K562 (cell line): ENCODE measurements around the gene PCNX2. TPM values are rescaled to one million over a fixed set of nuclear protein-coding genes. Genes with fewer than 3 reads are reported as not detected.

ENCODE experiments used
- ATAC-seq: fragments of 200-7000 bp; cut with Tn5 transposase; 3 replicates; pipeline ENCODE4 v1.9.1; 2020; ENCODE audit warnings: moderate library complexity
- BruUV-seq: library from RNA; stranded (reverse); fragments of 400-500 nt; replicated peaks from 2 replicates; lab custom pipeline; 2021; lab: Mats Ljungman, UMichigan
- CTCF ChIA-PET: fragments of 300-600 bp; formaldehyde crosslinking; extraction: SDS; loops from one replicate; lab custom pipeline; 2021; ENCODE audit warnings: low intra/inter-chr PET ratio; lab: Yijun Ruan, JAX
- POLR2A ChIA-PET: fragments of 300-600, 350-650 bp; sonication (Branson Sonifier 250); formaldehyde crosslinking; extraction: SDS; loops from one replicate; lab custom pipeline; 2021; ENCODE audit warnings: antibody characterized with exemption, inconsistent platforms; lab: Yijun Ruan, JAX
- DNase-seq, 4 experiments: peaks; one replicate each; pipeline versions ENCODE4 v3.0.0 to v3.0.0-alpha.2; 2011 to 2018; ENCODE audit warnings: low spot score in 3 of 4, mixed read lengths in 3 of 4; ENCODE audit errors: extremely low read depth in 1 of 4
- FAIRE-seq: peaks from 2 replicates; lab custom pipeline; 2011; peaks lifted over from hg19 to GRCh38; lab: Jason Lieb, UNC
- H2AFZ ChIP-seq: 2 replicates; pipeline ENCODE4 v1.6.0; 2011; ENCODE audit warnings: low read depth, low read length, control low read depth, inconsistent platforms
- H3K27ac ChIP-seq: fragments of 200-600 bp; 3 replicates; pipeline ENCODE4 v1.8.0; 2011; ENCODE audit warnings: low read depth, mild to moderate bottlenecking, control low read depth, inconsistent platforms, low read length, moderate library complexity, mixed read lengths; ENCODE audit errors: extremely low read depth
- H3K27me3 ChIP-seq, 2 experiments: fragments of 300-600 bp in 1 of 2; 2 replicates in 1 of 2; 3 replicates in 1 of 2; pipeline versions ENCODE4 v1.6.0 to v1.8.0; 2011; ENCODE audit warnings: inconsistent platforms in 2 of 2, low read length in 2 of 2, mild to moderate bottlenecking in 1 of 2, mixed read lengths in 1 of 2, moderate library complexity in 1 of 2; ENCODE audit not compliant: control insufficient read depth in 2 of 2, insufficient read depth in 2 of 2
- H3K36me3 ChIP-seq: fragments of 300-600 bp; 3 replicates; pipeline ENCODE4 v1.8.0; 2011; ENCODE audit warnings: mild to moderate bottlenecking, low read length, inconsistent platforms; ENCODE audit not compliant: control insufficient read depth, insufficient read depth
- H3K4me1 ChIP-seq, 2 experiments: fragments of 200-600 bp in 1 of 2; replicated peaks in 1 of 2; 2 replicates in 1 of 2; 3 replicates in 1 of 2; pipeline versions ENCODE4 v1.5.1 to v1.8.0; 2011; ENCODE audit warnings: inconsistent platforms in 2 of 2, low read length in 2 of 2, mild to moderate bottlenecking in 1 of 2, mixed read lengths in 1 of 2, moderate library complexity in 1 of 2; ENCODE audit not compliant: control insufficient read depth in 2 of 2, insufficient read depth in 2 of 2
- H3K4me2 ChIP-seq: 2 replicates; pipeline ENCODE4 v1.6.1; 2011; ENCODE audit warnings: low read length, control low read depth, inconsistent platforms, mixed read lengths; ENCODE audit not compliant: insufficient read depth
- H3K4me3 ChIP-seq: fragments of 200-600 bp; sonication (generic), shearing (Covaris generic); 2 replicates; pipeline ENCODE4 v1.5.1; 2016; ENCODE audit warnings: control low read depth, inconsistent platforms
- H3K79me2 ChIP-seq: fragments of 200-600 bp; 3 replicates; pipeline ENCODE4 v1.8.0; 2011; ENCODE audit warnings: low read length, inconsistent platforms; ENCODE audit not compliant: control insufficient read depth, insufficient read depth
- H3K9ac ChIP-seq, 2 experiments: 2 replicates each; pipeline versions ENCODE4 v1.6.0 to v1.6.1; 2011; ENCODE audit warnings: low read depth in 2 of 2, low read length in 2 of 2, control low read depth in 1 of 2, inconsistent platforms in 1 of 2, mild to moderate bottlenecking in 1 of 2, mixed read lengths in 1 of 2; ENCODE audit not compliant: insufficient read depth in 1 of 2
- H3K9me1 ChIP-seq: one replicate; pipeline ENCODE4 v1.6.0; 2011; ENCODE audit warnings: inconsistent platforms, mild to moderate bottlenecking, low read length, moderate library complexity; ENCODE audit not compliant: control insufficient read depth, insufficient read depth
- H3K9me3 ChIP-seq: replicated peaks from 2 replicates; pipeline ENCODE4 v1.5.1; 2011; ENCODE audit warnings: low read depth, low read length, inconsistent platforms; ENCODE audit not compliant: control insufficient read depth, insufficient read depth
- H4K20me1 ChIP-seq: replicated peaks from 2 replicates; pipeline ENCODE4 v1.6.1; 2011; ENCODE audit warnings: low read length, inconsistent platforms, mixed read lengths; ENCODE audit not compliant: control insufficient read depth, insufficient read depth
- C11orf30 ChIP-seq: fragments of 450-650 bp; IDR thresholded peaks from 2 replicates; pipeline ENCODE4 v1.6.1; 2016; ENCODE audit warnings: low read depth, mild to moderate bottlenecking
- GMEB1 ChIP-seq: fragments of 250-450 bp; sonication (Bioruptor Pico); IDR thresholded peaks from 2 replicates; pipeline ENCODE4 v1.4.0; 2020; ENCODE audit warnings: mild to moderate bottlenecking
- HNRNPL ChIP-seq: fragments of 200-400 bp; formaldehyde crosslinking; IDR thresholded peaks from 2 replicates; pipeline ENCODE4 v1.6.1; 2017; ENCODE audit warnings: low read depth, mild to moderate bottlenecking, low read length
- KHSRP ChIP-seq: fragments of 450-650 bp; IDR thresholded peaks from 2 replicates; pipeline ENCODE4 v1.6.1; 2017
- LCOR ChIP-seq: sonication (generic); formaldehyde crosslinking; IDR thresholded peaks from 2 replicates; pipeline ENCODE4 v1.8.0; 2022; ENCODE audit warnings: mild to moderate bottlenecking, missing genetic modification reagents
- SNIP1 ChIP-seq: fragments of 450-650 bp; IDR thresholded peaks from 2 replicates; pipeline ENCODE4 v1.7.1; 2017; ENCODE audit warnings: low read depth, mild to moderate bottlenecking
- TOE1 ChIP-seq, 2 experiments: fragments of 450-650 bp in 1 of 2; sonication (generic) in 1 of 2; formaldehyde crosslinking in 1 of 2; IDR thresholded peaks; 2 replicates each; pipeline versions ENCODE4 v1.7.1 to v1.8.0; 2016 to 2022; ENCODE audit warnings: borderline replicate concordance in 2 of 2, mild to moderate bottlenecking in 2 of 2, antibody characterized with exemption in 1 of 2, inconsistent platforms in 1 of 2, low read depth in 1 of 2, missing genetic modification reagents in 1 of 2, moderate library complexity in 1 of 2
- U2AF1 ChIP-seq: fragments of 200-400 bp; formaldehyde crosslinking; optimal IDR thresholded peaks from 2 replicates; pipeline ENCODE3; 2017; ENCODE audit warnings: mild to moderate bottlenecking, low read depth, low read length, moderate library complexity
- ZMIZ1 ChIP-seq, 2 experiments: fragments of 150-350 bp in 1 of 2; IDR thresholded peaks; 2 replicates each; pipeline ENCODE4 v1.6.1; 2012 to 2016; ENCODE audit warnings: low read depth in 2 of 2, low read length in 2 of 2, mild to moderate bottlenecking in 1 of 2, moderate library complexity in 1 of 2
- ZNF140 ChIP-seq: fragments of 250-450 bp; sonication (Bioruptor Pico); IDR thresholded peaks from 2 replicates; pipeline ENCODE4 v1.8.0; 2021; ENCODE audit warnings: moderate library complexity, mild to moderate bottlenecking, inconsistent platforms
- ZNF274 ChIP-seq: IDR thresholded peaks from 2 replicates; pipeline ENCODE4 v1.6.1; 2011; ENCODE audit warnings: low read depth, mild to moderate bottlenecking, low read length, moderate library complexity, borderline replicate concordance
- WGBS: fragments of 100-300 bp; shearing (Covaris generic); methylation state at CpG from one replicate; pipeline ENCODE4 v1.1.6; 2016; ENCODE audit warnings: low coverage, mixed read lengths; ENCODE audit not compliant: insufficient coverage; ENCODE audit errors: missing lambda C conversion rate; 5-methylcytosine and 5-hydroxymethylcytosine counted together
- in situ Hi-C: fragments of 300-500 bp; cut with MboI; formaldehyde crosslinking; loops from 4 replicates; pipeline ENCODE4 v1.15.0; 2018; ENCODE audit warnings: inconsistent platforms, mixed read lengths
- intact Hi-C: fragments of 100-400 bp; cut with micrococcal nuclease; formaldehyde crosslinking; loops from 2 replicates; pipeline ENCODE4 v1.14.2; 2022
- polyA plus RNA-seq, 8 experiments: library from polyadenylated mRNA; depleted of rRNA in 4 of 8; stranded (reverse) in 5 of 8; unstranded in 3 of 8; fragments of >200 nt; fragmentation: Nextera tagmentation in 2 of 8; fragmentation: Illumina TruSeq in 1 of 8; extraction: Ambion mirVana in 2 of 8; extraction: Trizol in 1 of 8; gene quantifications; 2 replicates each; pipeline versions ENCODE4 v1.2.1 to v1.2.3, GENCODE V29; 2011 to 2014; ENCODE audit warnings: inconsistent platforms in 1 of 8, missing spikeins in 1 of 8
- total RNA-seq, 7 experiments: library from RNA; depleted of rRNA in 6 of 7; stranded (reverse); fragments of >200 nt in 6 of 7; fragmentation: Illumina TruSeq in 2 of 7; extraction: Trizol in 2 of 7; gene quantifications; 2 replicates each; pipeline versions ENCODE4 v1.2.1 to v1.2.3, GENCODE V29; 2011 to 2021; ENCODE audit warnings: low replicate concordance in 1 of 7
- TF ChIP-seq, protein P1 (sequence below): fragments of 250-450 bp; sonication (Bioruptor Pico); IDR thresholded peaks from 2 replicates; pipeline ENCODE4 v1.8.0; 2022; ENCODE audit warnings: inconsistent platforms

Gene PCNX2
- total and polyA plus RNA-seq, 9 of the 15 experiments (the other 6 are each of a cell fraction or from before 2014, with no cell fraction given): 0.07 to 0.33 TPM; not detected in 7

GRCh38 chr1:233080286-233080685, 215.2 kb downstream of the PCNX2 start:
- BruUV-seq: no TSS peak
- intact Hi-C loops: no loop called here
- H3K9me1 ChIP-seq: no peaks in the 10 kb centered on the region
- H3K79me2 ChIP-seq: no peaks in the 10 kb centered on the region
- in situ Hi-C loops: no loop called here
- FAIRE-seq (no peak), ATAC-seq (no peak), DNase-seq (no peak)
- TF ChIP-seq U2AF1 (no peak), SNIP1 (no peak), ZNF140 (no peak), KHSRP (no peak), ZMIZ1 (IDR thresholded peaks at IDR 0.05; ENCODE audit: low read depth in 2 of 2, low read length in 2 of 2) (no peak), TOE1 (IDR thresholded peaks at IDR 0.05; ENCODE audit: borderline replicate concordance) (no peak), TOE1 (CRISPR knock-in tag; IDR thresholded peaks at IDR 0.05; ENCODE audit: borderline replicate concordance, low read depth) (no peak), C11orf30 (no peak), LCOR (no peak), HNRNPL (no peak), ZNF274 (no peak), GMEB1 (CRISPR knock-in tag) (no peak)
- TF ChIP-seq, protein P1, sequence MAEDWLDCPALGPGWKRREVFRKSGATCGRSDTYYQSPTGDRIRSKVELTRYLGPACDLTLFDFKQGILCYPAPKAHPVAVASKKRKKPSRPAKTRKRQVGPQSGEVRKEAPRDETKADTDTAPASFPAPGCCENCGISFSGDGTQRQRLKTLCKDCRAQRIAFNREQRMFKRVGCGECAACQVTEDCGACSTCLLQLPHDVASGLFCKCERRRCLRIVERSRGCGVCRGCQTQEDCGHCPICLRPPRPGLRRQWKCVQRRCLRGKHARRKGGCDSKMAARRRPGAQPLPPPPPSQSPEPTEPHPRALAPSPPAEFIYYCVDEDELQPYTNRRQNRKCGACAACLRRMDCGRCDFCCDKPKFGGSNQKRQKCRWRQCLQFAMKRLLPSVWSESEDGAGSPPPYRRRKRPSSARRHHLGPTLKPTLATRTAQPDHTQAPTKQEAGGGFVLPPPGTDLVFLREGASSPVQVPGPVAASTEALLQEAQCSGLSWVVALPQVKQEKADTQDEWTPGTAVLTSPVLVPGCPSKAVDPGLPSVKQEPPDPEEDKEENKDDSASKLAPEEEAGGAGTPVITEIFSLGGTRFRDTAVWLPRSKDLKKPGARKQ: no peak
- H3K4me1 ChIP-seq: no peaks in the 10 kb centered on the region
- H3K36me3 ChIP-seq: no peaks in the 10 kb centered on the region
- no peaks in the 10 kb centered on the region for H3K9me3 ChIP-seq
- H2AFZ ChIP-seq: no peak overlapping the region
- H3K27ac ChIP-seq: no peak overlapping the region
- CTCF ChIA-PET: no interaction called here
- H3K9ac ChIP-seq: no peak overlapping the region
- WGBS: 0% methylated on average over 3 of the region's 3 CpGs
- H3K4me3 ChIP-seq: no peak overlapping the region
- POLR2A ChIA-PET: interaction anchor here (0.6 to 0.9 kb wide), 2 partner anchors 9 to 957 kb away, joined by 3 read pairs; no protein-coding TSS in a partner anchor
- no peaks in the 10 kb centered on the region for H4K20me1 ChIP-seq
- peaks cover 0 to 3% of the 10 kb centered on the region in 2 experiments; a peak in 1 of 5 replicates for H3K27me3 ChIP-seq
- no peak overlapping the region for H3K4me2 ChIP-seq
